CD4-positive, alpha-beta T cell treated with Interferon alpha-2 for 1 hour (primary cell): Measurements from ENCODE around the gene PHC3.
"Not testable (repeated sequence)": the region's sequence is repeated elsewhere in the genome, so short reads cannot be mapped to it uniquely, and the experiment has no call there.

Source experiments
- DNase-seq, 2 donors: peaks; one replicate each; pipeline ENCODE4 v3.0.0-alpha.2; 2020 to 2022

PHC3 gene

GRCh38 chr3:170128259-170128976 lies 53.1 kb downstream of the PHC3 start:
- DNase-seq = peak in 1 of 2 donors; percentile 9

- no peak for DNase-seq
Observed at GRCh38 chr3:170117134-170117533, 64.4 kb downstream of the PHC3 start.

GRCh38 chr3:170114165-170114564 lies 67.4 kb downstream of the PHC3 start:
- not testable (repeated sequence) for DNase-seq

GRCh38 chr3:170111147-170111771 lies 70.3 kb downstream of the PHC3 start:
- DNase-seq = no peak

GRCh38 chr3:170109579-170110293 lies 71.8 kb downstream of the PHC3 start:
- no peak for DNase-seq

- DNase-seq = no peak
Observed at GRCh38 chr3:170108955-170109354, 72.6 kb downstream of the PHC3 start.

GRCh38 chr3:170107941-170108340 lies 73.6 kb downstream of the PHC3 start:
- no peak for DNase-seq

GRCh38 chr3:170102431-170102830 lies 79.1 kb downstream of the PHC3 start:
- DNase-seq = no peak

- DNase-seq = no peak
Observed at GRCh38 chr3:170100944-170101343, 80.6 kb downstream of the PHC3 start.

- no peak for DNase-seq
Observed at GRCh38 chr3:170098753-170099152, 82.8 kb downstream of the PHC3 start.

GRCh38 chr3:170096342-170096741 lies 85.2 kb downstream of the PHC3 start:
- no peak for DNase-seq

GRCh38 chr3:170095771-170096170 lies 85.8 kb downstream of the PHC3 start:
- no peak for DNase-seq

GRCh38 chr3:170092907-170093306 lies 88.6 kb downstream of the PHC3 start:
- DNase-seq = no peak

- DNase-seq = no peak
Observed at GRCh38 chr3:170090601-170090981, 90.9 kb downstream of the PHC3 start.

- DNase-seq = no peak
Observed at GRCh38 chr3:170089862-170090600, 91.5 kb downstream of the PHC3 start.

GRCh38 chr3:170085396-170085795 lies 96.1 kb downstream of the PHC3 start:
- no peak for DNase-seq

- DNase-seq = no peak
Observed at GRCh38 chr3:170083343-170083742, 98.2 kb downstream of the PHC3 start.

GRCh38 chr3:170081079-170081741 lies 100.3 kb downstream of the PHC3 start:
- no peak for DNase-seq

GRCh38 chr3:170080605-170081004 lies 100.9 kb downstream of the PHC3 start:
- no peak for DNase-seq

GRCh38 chr3:170079536-170080165 lies 101.9 kb downstream of the PHC3 start:
- no peak for DNase-seq

GRCh38 chr3:170078620-170079281 lies 102.8 kb downstream of the PHC3 start:
- no peak for DNase-seq

GRCh38 chr3:170077361-170077760 lies 104.2 kb downstream of the PHC3 start:
- no peak for DNase-seq
